Trophoblast cell (in vitro differentiated cells and primary cell): ENCODE results near the gene CLCNKA.
"Not testable (repeated sequence)": the region's sequence is repeated elsewhere in the genome, so short reads cannot be mapped to it uniquely, and the experiment has no call there.

ENCODE experiments used
- DNase-seq, 2 donors: peaks; one replicate each; pipeline ENCODE4 v3.0.0-alpha.2; 2016
- H2AFZ ChIP-seq: 2 replicates; pipeline ENCODE4 v1.6.1; 2013; ENCODE audit warnings: low read length, moderate library complexity, mild to moderate bottlenecking; ENCODE audit not compliant: insufficient read depth, poor library complexity
- H2AK5ac ChIP-seq: 2 replicates; pipeline ENCODE4 v1.6.1; 2013; ENCODE audit warnings: mild to moderate bottlenecking, low read length
- H2BK120ac ChIP-seq: 2 replicates; pipeline ENCODE4 v1.6.1; 2013; ENCODE audit warnings: low read length, mild to moderate bottlenecking, moderate library complexity; ENCODE audit not compliant: insufficient read depth, poor library complexity
- H2BK12ac ChIP-seq: 2 replicates; pipeline ENCODE4 v1.6.1; 2013; ENCODE audit warnings: mild to moderate bottlenecking, low read length, moderate library complexity
- H2BK5ac ChIP-seq: 2 replicates; pipeline ENCODE4 v1.6.1; 2013; ENCODE audit warnings: low read length, low read depth, moderate library complexity, mild to moderate bottlenecking; ENCODE audit not compliant: poor library complexity
- H3K14ac ChIP-seq: 2 replicates; pipeline ENCODE4 v1.6.1; 2013; ENCODE audit warnings: mild to moderate bottlenecking, low read length
- H3K18ac ChIP-seq: 2 replicates; pipeline ENCODE4 v1.6.1; 2013; ENCODE audit warnings: mild to moderate bottlenecking, low read length
- H3K23ac ChIP-seq: 2 replicates; pipeline ENCODE4 v1.6.1; 2013; ENCODE audit warnings: low read length
- H3K27ac ChIP-seq: 2 replicates; pipeline ENCODE4 v1.5.1; 2013; ENCODE audit warnings: low read depth, mild to moderate bottlenecking, inconsistent platforms, low read length, moderate library complexity
- H3K27me3 ChIP-seq: 2 replicates; pipeline ENCODE4 v1.6.1; 2013; ENCODE audit warnings: inconsistent platforms, mild to moderate bottlenecking, low read length, moderate library complexity; ENCODE audit not compliant: insufficient read depth
- H3K36me3 ChIP-seq, 2 experiments: 1 replicate in 1 of 2; 2 replicates in 1 of 2; pipeline ENCODE4 v1.6.1; 2013; ENCODE audit warnings: low read length in 2 of 2, mild to moderate bottlenecking in 2 of 2, moderate library complexity in 1 of 2; ENCODE audit not compliant: insufficient read depth in 2 of 2, control insufficient read depth in 1 of 2
- H3K4ac ChIP-seq: 2 replicates; pipeline ENCODE4 v1.6.1; 2013; ENCODE audit warnings: low read depth, mild to moderate bottlenecking, low read length, moderate library complexity
- H3K4me1 ChIP-seq, 2 experiments: 1 replicate in 1 of 2; 2 replicates in 1 of 2; pipeline ENCODE4 v1.6.1; 2013; ENCODE audit warnings: low read length in 2 of 2, mild to moderate bottlenecking in 2 of 2, moderate library complexity in 1 of 2; ENCODE audit not compliant: insufficient read depth in 2 of 2, control insufficient read depth in 1 of 2
- H3K4me2 ChIP-seq: 2 replicates; pipeline ENCODE4 v1.6.1; 2013; ENCODE audit warnings: inconsistent platforms, mild to moderate bottlenecking, low read length, moderate library complexity
- H3K4me3 ChIP-seq: 2 replicates; pipeline ENCODE4 v1.5.1; 2013; ENCODE audit warnings: mild to moderate bottlenecking, low read depth, low read length, inconsistent platforms
- H3K79me1 ChIP-seq: one replicate; pipeline ENCODE4 v1.6.1; 2013; ENCODE audit warnings: low read length
- H3K79me2 ChIP-seq: 2 replicates; pipeline ENCODE4 v1.6.1; 2013; ENCODE audit warnings: low read length, mild to moderate bottlenecking; ENCODE audit not compliant: control insufficient read depth, insufficient read depth, poor library complexity
- H3K9ac ChIP-seq: 2 replicates; pipeline ENCODE4 v1.6.1; 2013; ENCODE audit warnings: mild to moderate bottlenecking, low read length
- H3K9me3 ChIP-seq: 2 replicates; pipeline ENCODE4 v1.6.1; 2013; ENCODE audit warnings: low read depth, mild to moderate bottlenecking, control low read depth, inconsistent platforms, low read length; ENCODE audit not compliant: insufficient read depth
- H4K12ac ChIP-seq: 2 replicates; pipeline ENCODE4 v1.6.1; 2013; ENCODE audit warnings: low read depth, mild to moderate bottlenecking, low read length, moderate library complexity
- H4K8ac ChIP-seq: 2 replicates; pipeline ENCODE4 v1.6.1; 2013; ENCODE audit warnings: low read depth, mild to moderate bottlenecking, low read length, moderate library complexity
- H4K91ac ChIP-seq: one replicate; pipeline ENCODE4 v1.6.1; 2013; ENCODE audit warnings: low read depth, mild to moderate bottlenecking, low read length, moderate library complexity
- WGBS: extraction: QIAGEN DNeasy Blood & Tissue Kit; methylation state at CpG from one replicate; pipeline ENCODE4 v1.1.7; 2013; ENCODE audit warnings: missing lambda C conversion rate; ENCODE audit not compliant: insufficient read length, insufficient coverage; ENCODE audit errors: extremely low coverage; 5-methylcytosine and 5-hydroxymethylcytosine counted together

Gene CLCNKA

DNA sequence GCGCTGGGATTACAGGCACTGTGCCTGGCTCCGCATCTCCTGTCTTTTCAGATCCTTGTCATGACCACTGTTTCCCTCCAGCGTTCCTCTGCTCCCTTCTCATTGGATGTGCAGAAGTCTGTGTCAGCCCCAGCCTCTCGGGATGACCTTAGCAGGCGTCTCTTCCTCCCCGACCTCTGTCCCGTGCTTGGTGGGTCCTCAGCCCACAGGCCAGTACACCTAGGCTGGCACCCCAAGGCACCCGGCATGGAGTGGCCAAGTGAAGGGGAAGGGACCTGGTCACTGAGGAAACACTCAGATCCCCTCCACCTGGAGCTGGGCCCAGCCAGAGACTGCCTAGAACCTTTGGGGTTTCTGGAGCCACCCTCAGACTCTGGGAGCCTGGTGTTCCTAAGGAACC lies 19.4 kb downstream of the CLCNKA start:
- H2AK5ac ChIP-seq: no peak overlapping the region
- H3K27ac ChIP-seq: no peak overlapping the region
- no peak overlapping the region for H3K4ac ChIP-seq
- no peak overlapping the region for H2BK5ac ChIP-seq
- DNase-seq: no peak
- no peak overlapping the region for H3K14ac ChIP-seq
- H3K36me3 ChIP-seq: no peaks in the 10 kb centered on the region
- H3K9ac ChIP-seq: no peak overlapping the region
- no peak overlapping the region for H4K91ac ChIP-seq
- H3K4me2 ChIP-seq: no peak overlapping the region
- H2BK120ac ChIP-seq: no peak overlapping the region
- H3K79me1 ChIP-seq: no peaks in the 10 kb centered on the region
- no peak overlapping the region for H2AFZ ChIP-seq
- H3K9me3 ChIP-seq: no peaks in the 10 kb centered on the region
- WGBS: no CpG with 5 or more reads among the region's 8 CpGs
- H4K8ac ChIP-seq: no peak overlapping the region
- H3K18ac ChIP-seq: no peak overlapping the region
- no peak overlapping the region for H2BK12ac ChIP-seq
- no peaks in the 10 kb centered on the region for H3K79me2 ChIP-seq
- no peaks in the 10 kb centered on the region for H3K4me1 ChIP-seq
- no peaks in the 10 kb centered on the region for H3K27me3 ChIP-seq
- no peak overlapping the region for H3K4me3 ChIP-seq
- H4K12ac ChIP-seq: no peak overlapping the region
- no peak overlapping the region for H3K23ac ChIP-seq

DNA sequence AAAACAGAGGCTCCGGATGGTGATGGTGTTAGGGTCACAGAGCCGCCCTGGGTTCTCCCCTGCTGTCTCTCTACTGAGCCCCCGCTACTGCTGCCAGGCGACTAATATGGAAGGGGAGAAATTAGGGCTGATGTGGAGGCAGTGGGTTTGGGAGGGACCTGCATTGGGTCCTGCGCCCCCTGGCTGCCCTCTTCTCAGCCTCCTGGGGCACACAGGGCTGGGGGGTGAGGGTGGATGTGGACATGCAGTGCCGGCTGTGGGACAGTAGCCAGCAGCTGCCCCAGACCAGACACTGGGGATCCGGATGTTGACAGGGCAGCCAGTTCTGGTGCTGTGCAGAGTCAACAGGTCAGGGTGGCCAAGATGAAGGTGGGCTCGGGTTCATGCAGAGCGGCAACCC lies 20.3 kb downstream of the CLCNKA start:
- Histone ChIP-seq H4K8ac (no peak overlapping the region), H3K14ac (no peak overlapping the region), H3K4me1 (no peaks in the 10 kb centered on the region), H3K27ac (no peak overlapping the region), H3K79me2 (no peaks in the 10 kb centered on the region), H2BK120ac (no peak overlapping the region), H3K4me3 (no peak overlapping the region), H3K9me3 (no peaks in the 10 kb centered on the region), H3K36me3 (no peaks in the 10 kb centered on the region), H3K4ac (no peak overlapping the region), H2BK12ac (no peak overlapping the region), H3K27me3 (no peaks in the 10 kb centered on the region), H2AK5ac (no peak overlapping the region), H4K12ac (no peak overlapping the region), H2AFZ (no peak overlapping the region), H4K91ac (no peak overlapping the region), H3K79me1 (no peaks in the 10 kb centered on the region), H3K9ac (no peak overlapping the region), H2BK5ac (no peak overlapping the region), H3K23ac (no peak overlapping the region), H3K18ac (no peak overlapping the region), H3K4me2 (no peak overlapping the region)
- WGBS: no CpG with 5 or more reads among the region's 9 CpGs
- DNase-seq: no peak

DNA sequence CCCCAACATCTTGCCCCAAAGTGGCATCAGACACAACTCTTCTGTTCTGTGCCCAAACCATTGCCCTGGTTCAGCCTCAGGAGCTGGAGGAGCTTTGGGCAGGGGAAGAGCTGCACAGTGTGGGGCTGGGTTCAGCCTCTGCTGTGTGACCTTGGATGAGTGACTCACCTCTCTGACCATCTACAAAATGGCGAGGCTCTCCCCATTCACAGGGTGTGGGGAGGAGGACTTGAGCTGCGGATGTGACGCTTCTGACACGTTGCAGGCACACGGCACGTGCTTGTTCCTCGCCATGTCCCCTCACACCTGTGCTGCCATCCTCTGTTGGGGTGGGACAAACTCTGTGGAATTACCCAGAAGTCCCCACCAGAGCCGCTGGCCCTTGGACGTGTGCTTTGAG lies 20.8 kb downstream of the CLCNKA start:
- not testable (repeated sequence) for H4K12ac ChIP-seq, H2BK120ac ChIP-seq, H3K36me3 ChIP-seq, H2BK12ac ChIP-seq, H2AFZ ChIP-seq, H3K79me2 ChIP-seq, H3K14ac ChIP-seq, H3K9ac ChIP-seq, H3K27me3 ChIP-seq, H2AK5ac ChIP-seq, H4K8ac ChIP-seq, H3K18ac ChIP-seq, H3K9me3 ChIP-seq, H3K27ac ChIP-seq, H3K4me3 ChIP-seq, H3K4ac ChIP-seq, H3K4me1 ChIP-seq, H3K23ac ChIP-seq, H2BK5ac ChIP-seq, H3K4me2 ChIP-seq, DNase-seq, H4K91ac ChIP-seq, H3K79me1 ChIP-seq
- no CpG with 5 or more reads among the region's 9 CpGs for WGBS

DNA sequence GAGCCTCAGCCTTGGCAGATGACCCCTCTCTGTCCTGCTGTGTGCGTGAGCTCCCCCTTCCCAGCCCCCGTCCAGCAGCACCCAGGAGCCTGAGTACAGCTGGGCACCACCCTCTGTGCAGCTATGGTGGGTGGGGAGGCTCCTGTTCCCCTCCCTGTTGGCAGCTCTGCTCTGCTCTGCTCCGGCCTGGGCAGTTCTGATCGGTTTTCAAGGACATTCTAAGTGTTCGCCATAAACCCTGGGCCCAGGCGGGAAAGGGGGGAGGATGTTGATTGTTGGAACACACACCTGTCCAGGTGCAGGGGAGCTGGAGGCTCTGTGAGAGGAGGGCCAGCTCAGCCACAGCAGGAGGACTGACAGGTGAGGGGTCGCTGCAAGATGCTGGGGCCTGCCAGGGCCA lies 21.7 kb downstream of the CLCNKA start, which contains the start of gene CLCNKB:
Gene CLCNKB (plus strand): TSS at position 262 of the 400 bp plus-strand sequence. CDS start 711 bp downstream, outside the sequence.
- Histone ChIP-seq H3K27me3 (no peaks in the 10 kb centered on the region), H4K12ac (no peak within 1 kb of the TSS), H2AFZ (no peak within 1 kb of the TSS), H4K8ac (no peak within 1 kb of the TSS), H3K18ac (no peak within 1 kb of the TSS), H3K4me3 (no peak within 1 kb of the TSS), H3K14ac (no peak within 1 kb of the TSS), H2BK5ac (no peak within 1 kb of the TSS), H3K36me3 (no peaks in the 10 kb centered on the region), H3K4ac (no peak within 1 kb of the TSS), H2BK120ac (no peak within 1 kb of the TSS), H4K91ac (no peak within 1 kb of the TSS), H2AK5ac (no peak within 1 kb of the TSS), H3K9me3 (no peaks in the 10 kb centered on the region), H3K79me1 (no peaks in the 10 kb centered on the region), H3K79me2 (no peaks in the 10 kb centered on the region), H3K23ac (no peak within 1 kb of the TSS), H3K4me1 (no peaks in the 10 kb centered on the region), H2BK12ac (no peak within 1 kb of the TSS), H3K9ac (no peak within 1 kb of the TSS), H3K27ac (no peak within 1 kb of the TSS), H3K4me2 (no peak within 1 kb of the TSS)
- WGBS: no CpG with 5 or more reads among the region's 7 CpGs
- no peak for DNase-seq
